Peyer's patch (tissue), 4 donors: ENCODE data around the gene CHST15.

Experiments
- POLR2A ChIP-seq, 2 donors: fragments of 450-650 bp; IDR thresholded peaks; one replicate each; pipeline ENCODE4 v1.5.1; 2017; ENCODE audit warnings: antibody characterized with exemption in 2 of 2, mild to moderate bottlenecking in 2 of 2, moderate library complexity in 2 of 2
- TF ChIP-seq, protein P1 (sequence below), 6 experiments: fragments of 450-650 bp in 4 of 6; fragments of 200-600 bp in 2 of 6; sonication (generic) in 1 of 6; IDR thresholded peaks; one replicate each; pipeline ENCODE4 v1.5.1; 2017 to 2019; ENCODE audit warnings: antibody characterized with exemption in 6 of 6, mild to moderate bottlenecking in 3 of 6, moderate library complexity in 1 of 6

- TF ChIP-seq, protein P1, sequence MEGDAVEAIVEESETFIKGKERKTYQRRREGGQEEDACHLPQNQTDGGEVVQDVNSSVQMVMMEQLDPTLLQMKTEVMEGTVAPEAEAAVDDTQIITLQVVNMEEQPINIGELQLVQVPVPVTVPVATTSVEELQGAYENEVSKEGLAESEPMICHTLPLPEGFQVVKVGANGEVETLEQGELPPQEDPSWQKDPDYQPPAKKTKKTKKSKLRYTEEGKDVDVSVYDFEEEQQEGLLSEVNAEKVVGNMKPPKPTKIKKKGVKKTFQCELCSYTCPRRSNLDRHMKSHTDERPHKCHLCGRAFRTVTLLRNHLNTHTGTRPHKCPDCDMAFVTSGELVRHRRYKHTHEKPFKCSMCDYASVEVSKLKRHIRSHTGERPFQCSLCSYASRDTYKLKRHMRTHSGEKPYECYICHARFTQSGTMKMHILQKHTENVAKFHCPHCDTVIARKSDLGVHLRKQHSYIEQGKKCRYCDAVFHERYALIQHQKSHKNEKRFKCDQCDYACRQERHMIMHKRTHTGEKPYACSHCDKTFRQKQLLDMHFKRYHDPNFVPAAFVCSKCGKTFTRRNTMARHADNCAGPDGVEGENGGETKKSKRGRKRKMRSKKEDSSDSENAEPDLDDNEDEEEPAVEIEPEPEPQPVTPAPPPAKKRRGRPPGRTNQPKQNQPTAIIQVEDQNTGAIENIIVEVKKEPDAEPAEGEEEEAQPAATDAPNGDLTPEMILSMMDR (IDR thresholded peaks at IDR 0.05), result no peak
- TF ChIP-seq POLR2A (IDR thresholded peaks at IDR 0.05), result no peak
Observed at GRCh38 chr10:124018886-124019525, 74.4 kb downstream of the CHST15 start.
